B cell (primary cell): ENCODE results near the gene GLP2R.

Source experiments
- EZH2 ChIP-seq: IDR thresholded peaks from 2 replicates; pipeline ENCODE4 v1.6.1; 2012; ENCODE audit warnings: borderline replicate concordance, low read depth, mild to moderate bottlenecking, moderate library complexity, low read length; ENCODE audit not compliant: insufficient read depth, poor library complexity, severe bottlenecking
- TF ChIP-seq, protein P1 (sequence below): fragments of 200-600 bp; IDR thresholded peaks from one replicate; pipeline ENCODE4 v1.8.0; 2022; ENCODE audit warnings: antibody characterized with exemption, mild to moderate bottlenecking

DNA sequence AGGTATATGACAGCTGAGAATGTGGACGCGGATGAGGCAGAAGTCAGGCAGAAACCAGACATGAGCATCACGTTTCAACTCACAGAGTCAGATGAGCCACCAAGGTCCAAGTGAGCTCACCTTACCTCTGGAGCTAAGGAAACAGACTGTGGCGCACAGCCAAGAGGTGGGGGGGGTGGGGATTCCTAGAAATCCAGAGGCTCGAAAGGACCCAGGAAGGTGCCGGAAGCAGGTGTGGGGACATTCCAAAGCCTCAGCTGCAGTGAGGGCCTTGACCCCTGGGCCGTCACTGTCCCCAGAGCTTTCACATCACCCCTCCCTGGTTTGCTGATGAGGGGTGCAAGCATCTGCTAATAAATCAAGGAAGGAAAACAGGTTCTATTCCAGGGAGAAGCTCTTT, 108.6 kb downstream of the GLP2R start:
- TF ChIP-seq EZH2 = no peak
- TF ChIP-seq, protein P1, sequence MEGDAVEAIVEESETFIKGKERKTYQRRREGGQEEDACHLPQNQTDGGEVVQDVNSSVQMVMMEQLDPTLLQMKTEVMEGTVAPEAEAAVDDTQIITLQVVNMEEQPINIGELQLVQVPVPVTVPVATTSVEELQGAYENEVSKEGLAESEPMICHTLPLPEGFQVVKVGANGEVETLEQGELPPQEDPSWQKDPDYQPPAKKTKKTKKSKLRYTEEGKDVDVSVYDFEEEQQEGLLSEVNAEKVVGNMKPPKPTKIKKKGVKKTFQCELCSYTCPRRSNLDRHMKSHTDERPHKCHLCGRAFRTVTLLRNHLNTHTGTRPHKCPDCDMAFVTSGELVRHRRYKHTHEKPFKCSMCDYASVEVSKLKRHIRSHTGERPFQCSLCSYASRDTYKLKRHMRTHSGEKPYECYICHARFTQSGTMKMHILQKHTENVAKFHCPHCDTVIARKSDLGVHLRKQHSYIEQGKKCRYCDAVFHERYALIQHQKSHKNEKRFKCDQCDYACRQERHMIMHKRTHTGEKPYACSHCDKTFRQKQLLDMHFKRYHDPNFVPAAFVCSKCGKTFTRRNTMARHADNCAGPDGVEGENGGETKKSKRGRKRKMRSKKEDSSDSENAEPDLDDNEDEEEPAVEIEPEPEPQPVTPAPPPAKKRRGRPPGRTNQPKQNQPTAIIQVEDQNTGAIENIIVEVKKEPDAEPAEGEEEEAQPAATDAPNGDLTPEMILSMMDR = no peak
